Mucosa of descending colon (tissue), 3 donors: ENCODE data around the gene NFAM1. TPM values are rescaled to one million over a fixed set of nuclear protein-coding genes. Genes with fewer than 3 reads are reported as not detected.

ENCODE experiments used
- ATAC-seq: fragments of 200-7000 bp; cut with Tn5 transposase; one replicate; pipeline ENCODE4 v1.9.1; 2020; ENCODE audit warnings: mild to moderate bottlenecking, moderate library complexity
- DNase-seq, 3 donors: peaks; one replicate each; pipeline ENCODE4 v3.0.0-alpha.2; 2020
- H3K36me3 ChIP-seq: fragments of 200-600 bp; one replicate; pipeline ENCODE4 v1.8.0; 2021; ENCODE audit warnings: low read depth, mild to moderate bottlenecking
- H3K4me1 ChIP-seq: fragments of 200-600 bp; one replicate; pipeline ENCODE4 v1.8.0; 2021; ENCODE audit warnings: low read depth, mild to moderate bottlenecking
- H3K4me3 ChIP-seq: fragments of 200-600 bp; one replicate; pipeline ENCODE4 v1.8.0; 2021; ENCODE audit warnings: mild to moderate bottlenecking
- H3K9me3 ChIP-seq: fragments of 200-600 bp; one replicate; pipeline ENCODE4 v1.8.0; 2021; ENCODE audit warnings: mild to moderate bottlenecking
- intact Hi-C, 2 donors: fragments of 100-400 bp; cut with DNase I in 1 of 2; cut with micrococcal nuclease in 1 of 2; formaldehyde crosslinking; loops; one replicate each; pipeline versions ENCODE4 v1.11.0 to v1.11.1; 2022; cut with DNase I, micrococcal nuclease
- total RNA-seq, 3 donors: library from RNA; stranded (reverse); fragmentation: NEBNext Ultra II Directional in 2 of 3; extraction: Animal tissue kit (Norgen Biotek cat#: 25700) in 2 of 3; gene quantifications; one replicate each; pipeline versions ENCODE4 v1.2.1 to v1.2.4, GENCODE V29; 2021 to 2023
- TF ChIP-seq, protein P1 (sequence below): fragments of 200-600 bp; IDR thresholded peaks from one replicate; pipeline ENCODE4 v1.8.0; 2022; ENCODE audit warnings: antibody characterized with exemption, mild to moderate bottlenecking
- donor health status: DM: no; HTN: no; CAD: no; lungs with moderate emphysema.
- donor health status: DM: no; HTN: no; CAD: no.
- donor health status: DM: no; HTN: yes; CAD: no.

Gene NFAM1
- total RNA-seq, 3 donors from 2014 or later, result 0.46 to 3.1 (median 2.9) TPM

DNA sequence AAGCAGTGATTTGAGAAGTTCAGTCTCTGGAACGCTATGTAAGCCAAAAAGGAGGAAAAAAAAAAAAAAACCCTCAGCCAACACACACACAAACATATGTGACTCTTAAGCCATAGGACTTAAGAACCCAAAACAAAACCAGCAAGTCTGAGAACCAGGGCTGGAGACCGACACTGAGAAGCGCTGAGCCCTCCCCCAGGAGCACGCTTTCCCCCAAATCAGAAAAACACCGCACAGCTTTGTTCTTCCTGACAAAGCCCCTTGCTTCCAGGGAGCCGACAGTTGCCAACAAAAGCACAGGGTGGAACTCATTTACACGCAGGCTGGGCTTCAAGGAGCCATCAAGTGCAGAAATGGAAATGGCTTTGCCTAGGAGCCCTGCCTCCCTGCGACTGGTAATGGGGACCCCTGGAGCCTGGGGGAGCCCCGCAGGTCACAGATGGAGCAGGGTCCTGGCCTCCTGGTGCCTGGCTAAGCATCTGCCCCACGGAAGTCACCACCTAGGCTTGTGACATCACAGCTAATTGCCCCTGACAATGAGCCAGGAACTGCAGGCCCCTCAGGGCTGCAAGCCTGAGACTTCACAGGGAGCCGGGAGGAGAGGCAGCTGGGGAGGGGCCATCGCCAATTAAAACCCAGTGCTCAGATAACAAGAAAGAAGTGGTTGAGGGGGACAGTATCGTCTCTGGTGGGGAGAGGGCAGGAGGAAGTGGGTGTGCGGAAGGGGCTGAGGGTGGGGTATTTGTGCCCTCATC is 66.9 kb downstream of the NFAM1 start:
- peaks cover 6% of the 10 kb centered on the region for H3K4me1 ChIP-seq
- no peaks in the 10 kb centered on the region for H3K36me3 ChIP-seq
- TF ChIP-seq, protein P1, sequence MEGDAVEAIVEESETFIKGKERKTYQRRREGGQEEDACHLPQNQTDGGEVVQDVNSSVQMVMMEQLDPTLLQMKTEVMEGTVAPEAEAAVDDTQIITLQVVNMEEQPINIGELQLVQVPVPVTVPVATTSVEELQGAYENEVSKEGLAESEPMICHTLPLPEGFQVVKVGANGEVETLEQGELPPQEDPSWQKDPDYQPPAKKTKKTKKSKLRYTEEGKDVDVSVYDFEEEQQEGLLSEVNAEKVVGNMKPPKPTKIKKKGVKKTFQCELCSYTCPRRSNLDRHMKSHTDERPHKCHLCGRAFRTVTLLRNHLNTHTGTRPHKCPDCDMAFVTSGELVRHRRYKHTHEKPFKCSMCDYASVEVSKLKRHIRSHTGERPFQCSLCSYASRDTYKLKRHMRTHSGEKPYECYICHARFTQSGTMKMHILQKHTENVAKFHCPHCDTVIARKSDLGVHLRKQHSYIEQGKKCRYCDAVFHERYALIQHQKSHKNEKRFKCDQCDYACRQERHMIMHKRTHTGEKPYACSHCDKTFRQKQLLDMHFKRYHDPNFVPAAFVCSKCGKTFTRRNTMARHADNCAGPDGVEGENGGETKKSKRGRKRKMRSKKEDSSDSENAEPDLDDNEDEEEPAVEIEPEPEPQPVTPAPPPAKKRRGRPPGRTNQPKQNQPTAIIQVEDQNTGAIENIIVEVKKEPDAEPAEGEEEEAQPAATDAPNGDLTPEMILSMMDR, result no peak
- DNase-seq (no peak), ATAC-seq (no peak)
- no peak overlapping the region for H3K4me3 ChIP-seq
- intact Hi-C loops, result no loop called here
- H3K9me3 ChIP-seq, result no peaks in the 10 kb centered on the region

DNA sequence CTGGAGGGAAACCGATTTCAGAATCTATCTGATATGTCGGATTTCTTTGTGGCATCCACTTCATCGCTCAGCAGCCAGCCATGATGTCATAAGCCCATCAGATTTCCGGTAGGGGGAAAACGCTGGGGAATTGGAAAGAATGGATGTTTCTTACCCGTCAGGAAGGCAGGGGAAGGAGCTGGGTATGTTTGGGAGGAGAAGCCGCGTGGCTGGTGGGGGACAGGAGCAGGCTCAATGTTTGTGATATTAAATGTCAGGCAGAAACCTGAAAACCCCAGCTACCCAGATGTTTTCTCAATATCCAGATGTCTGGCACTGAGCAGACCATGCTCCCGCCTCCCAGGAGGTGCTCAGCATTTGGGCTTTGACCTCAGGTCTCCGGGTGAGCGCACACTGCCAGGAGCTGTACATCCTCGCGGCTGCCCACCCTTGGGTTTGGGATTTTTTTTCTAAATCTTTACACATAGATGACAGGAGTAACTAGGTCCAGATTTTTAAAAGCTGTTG is 67.5 kb downstream of the NFAM1 start:
- H3K4me1 ChIP-seq, result peaks cover 4% of the 10 kb centered on the region
- H3K4me3 ChIP-seq, result no peak overlapping the region

GRCh38 chr22:42363892-42364291 is 68.3 kb downstream of the NFAM1 start:
- ATAC-seq (no peak), DNase-seq (no peak)
- Histone ChIP-seq H3K4me3 (no peak overlapping the region), H3K9me3 (no peaks in the 10 kb centered on the region), H3K36me3 (no peaks in the 10 kb centered on the region), H3K4me1 (peaks cover 3% of the 10 kb centered on the region)
- TF ChIP-seq, protein P1, result no peak
- intact Hi-C loops, result no loop called here

More for the DNA sequence above, 67.5 kb downstream of the NFAM1 start:
- intact Hi-C loops, result no loop called here
- TF ChIP-seq, protein P1, result no peak
- ATAC-seq (no peak), DNase-seq (no peak)
- H3K36me3 ChIP-seq, result no peaks in the 10 kb centered on the region
- no peaks in the 10 kb centered on the region for H3K9me3 ChIP-seq

- peaks cover 3% of the 10 kb centered on the region for H3K4me1 ChIP-seq
- no peaks in the 10 kb centered on the region for H3K9me3 ChIP-seq
- intact Hi-C loops, result no loop called here
- no peaks in the 10 kb centered on the region for H3K36me3 ChIP-seq
- ATAC-seq (no peak), DNase-seq (no peak)
- no peak overlapping the region for H3K4me3 ChIP-seq
- TF ChIP-seq, protein P1, result no peak
Observed at GRCh38 chr22:42361523-42361922, 70.7 kb downstream of the NFAM1 start.

DNA sequence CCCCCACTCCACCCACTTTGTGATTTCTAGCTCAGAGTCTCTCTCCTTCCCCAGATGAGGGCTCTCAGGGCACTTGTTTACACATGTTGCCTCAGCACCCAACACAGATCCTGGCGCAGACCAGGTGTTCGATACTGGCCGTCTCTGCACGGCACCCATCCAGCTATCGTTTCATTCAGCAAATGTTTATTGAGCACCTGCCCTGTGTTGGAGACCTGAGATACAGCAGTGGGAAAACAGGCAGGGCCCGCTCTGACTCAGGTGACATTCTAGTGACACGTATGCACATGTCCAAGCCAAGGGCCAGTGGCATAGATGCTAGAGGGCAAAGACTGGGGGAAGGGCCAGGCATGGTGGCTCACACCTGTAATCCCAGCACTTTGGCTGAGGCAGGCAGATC is 71.9 kb downstream of the NFAM1 start:
- TF ChIP-seq, protein P1, result no peak
- DNase-seq (no peak), ATAC-seq (peak; percentile 47)
- intact Hi-C loops, result no loop called here
- no peak overlapping the region for H3K4me3 ChIP-seq
- H3K9me3 ChIP-seq, result no peaks in the 10 kb centered on the region
- H3K36me3 ChIP-seq, result no peaks in the 10 kb centered on the region
- H3K4me1 ChIP-seq, result no peaks in the 10 kb centered on the region
